Activated naive CD4-positive, alpha-beta T cell treated with anti-CD3 and anti-CD28 coated beads, Interleukin-2, amount 50 U/mL, for 72 hours (primary cell): ENCODE results near the gene EEPD1. TPM values are rescaled to one million over a fixed set of nuclear protein-coding genes. Genes with fewer than 3 reads are reported as not detected.

Source experiments
- ATAC-seq, 2 donors: fragments of 150-1000 bp; cut with Tn5 transposase; 2 replicates each; pipeline ENCODE4 v1.10.0; 2021; ENCODE audit warnings: mild to moderate bottlenecking in 2 of 2, moderate library complexity in 2 of 2
- DNase-seq, 2 donors: peaks; one replicate each; pipeline ENCODE4 v3.0.0; 2021 to 2022; ENCODE audit warnings: low spot score in 2 of 2
- H3K27ac Mint-ChIP-seq, 2 donors: one replicate each; pipeline ENCODE4 v1.8.0; 2022; ENCODE audit warnings: mild to moderate bottlenecking in 2 of 2, mixed read lengths in 2 of 2
- H3K36me3 Mint-ChIP-seq, 2 donors: one replicate each; pipeline ENCODE4 v1.8.0; 2022; ENCODE audit warnings: mixed read lengths in 2 of 2
- H3K9me3 Mint-ChIP-seq, 2 donors: one replicate each; pipeline ENCODE4 v1.8.0; 2022; ENCODE audit warnings: mixed read lengths in 2 of 2
- total RNA-seq, 2 donors: library from RNA; stranded (reverse); gene quantifications; one replicate each; pipeline ENCODE4 v1.2.3, GENCODE V29; 2022

EEPD1 gene
- total RNA-seq, 2 donors from 2014 or later: 0.82 to 1.4 TPM

GRCh38 chr7:36273836-36274235 is 120.8 kb downstream of the EEPD1 start:
- DNase-seq (no peak), ATAC-seq (no peak)
- Mint-ChIP-seq H3K9me3 (no peaks in the 10 kb centered on the region), H3K27ac (no peak overlapping the region), H3K36me3 (no peaks in the 10 kb centered on the region)

- no peak for ATAC-seq
Measured at GRCh38 chr7:36275735-36276284, 122.8 kb downstream of the EEPD1 start.

GRCh38 chr7:36276428-36277248 is 123.6 kb downstream of the EEPD1 start:
- DNase-seq (no peak), ATAC-seq (no peak)
- Mint-ChIP-seq H3K9me3 (no peaks in the 10 kb centered on the region), H3K27ac (no peak overlapping the region), H3K36me3 (no peaks in the 10 kb centered on the region)

More at GRCh38 chr7:36275735-36276284, 122.8 kb downstream of the EEPD1 start:
- H3K9me3 Mint-ChIP-seq: no peaks in the 10 kb centered on the region
- no peak overlapping the region for H3K27ac Mint-ChIP-seq
- no peaks in the 10 kb centered on the region for H3K36me3 Mint-ChIP-seq
- DNase-seq: no peak

GRCh38 chr7:36277249-36277542 is 124.1 kb downstream of the EEPD1 start:
- no peaks in the 10 kb centered on the region for H3K9me3 Mint-ChIP-seq
- no peak overlapping the region for H3K27ac Mint-ChIP-seq
- DNase-seq (no peak), ATAC-seq (no peak)
- H3K36me3 Mint-ChIP-seq: no peaks in the 10 kb centered on the region

GRCh38 chr7:36278069-36278619 is 125.1 kb downstream of the EEPD1 start:
- Mint-ChIP-seq H3K36me3 (no peaks in the 10 kb centered on the region), H3K9me3 (no peaks in the 10 kb centered on the region), H3K27ac (no peak overlapping the region)
- ATAC-seq (no peak), DNase-seq (no peak)

- Mint-ChIP-seq H3K27ac (no peak overlapping the region), H3K36me3 (no peaks in the 10 kb centered on the region), H3K9me3 (no peaks in the 10 kb centered on the region)
- no peak for ATAC-seq
- no peak for DNase-seq
Measured at GRCh38 chr7:36278620-36279172, 125.6 kb downstream of the EEPD1 start.

GRCh38 chr7:36279200-36279925 is 126.3 kb downstream of the EEPD1 start:
- ATAC-seq (peak; percentile 28 to 56), DNase-seq (no peak)
- H3K9me3 Mint-ChIP-seq: no peaks in the 10 kb centered on the region
- H3K27ac Mint-ChIP-seq: no peak overlapping the region
- no peaks in the 10 kb centered on the region for H3K36me3 Mint-ChIP-seq

- Mint-ChIP-seq H3K27ac (no peak overlapping the region), H3K36me3 (no peaks in the 10 kb centered on the region), H3K9me3 (no peaks in the 10 kb centered on the region)
- DNase-seq (no peak), ATAC-seq (no peak)
Measured at GRCh38 chr7:36279926-36280315, 126.9 kb downstream of the EEPD1 start.

GRCh38 chr7:36280840-36281812 is 128.1 kb downstream of the EEPD1 start:
- DNase-seq (peak in 1 of 2 donors; percentile 24), ATAC-seq (peak in 1 of 2 donors; percentile 91)

GRCh38 chr7:36281945-36282717 is 129.1 kb downstream of the EEPD1 start:
- Mint-ChIP-seq H3K27ac (no peak overlapping the region), H3K9me3 (no peaks in the 10 kb centered on the region), H3K36me3 (peaks cover 0 to 6% of the 10 kb centered on the region in 2 donors)
- ATAC-seq: no peak
- DNase-seq: no peak

More at GRCh38 chr7:36280840-36281812, 128.1 kb downstream of the EEPD1 start:
- Mint-ChIP-seq H3K9me3 (no peaks in the 10 kb centered on the region), H3K36me3 (no peaks in the 10 kb centered on the region), H3K27ac (no peak overlapping the region)

GRCh38 chr7:36283181-36283580 is 130.1 kb downstream of the EEPD1 start:
- Mint-ChIP-seq H3K27ac (peak overlapping the region in 1 of 2 donors; percentile 43), H3K36me3 (peaks cover 0 to 7% of the 10 kb centered on the region in 2 donors), H3K9me3 (no peaks in the 10 kb centered on the region)
- DNase-seq: no peak
- ATAC-seq: peak in 1 of 2 donors; percentile 41

- DNase-seq: no peak
- Mint-ChIP-seq H3K36me3 (peaks cover 0 to 10% of the 10 kb centered on the region in 2 donors), H3K27ac (no peak overlapping the region), H3K9me3 (no peaks in the 10 kb centered on the region)
- peak in 1 of 2 donors; percentile 46 for ATAC-seq
Measured at GRCh38 chr7:36283711-36284130, 130.7 kb downstream of the EEPD1 start.

GRCh38 chr7:36284456-36285090 is 131.5 kb downstream of the EEPD1 start:
- no peaks in the 10 kb centered on the region for H3K9me3 Mint-ChIP-seq
- H3K27ac Mint-ChIP-seq: no peak overlapping the region
- ATAC-seq: no peak

GRCh38 chr7:36285276-36285675 is 132.2 kb downstream of the EEPD1 start:
- no peak for ATAC-seq
- Mint-ChIP-seq H3K36me3 (peaks cover 0 to 10% of the 10 kb centered on the region in 2 donors), H3K27ac (no peak overlapping the region), H3K9me3 (no peaks in the 10 kb centered on the region)
- no peak for DNase-seq

More at GRCh38 chr7:36284456-36285090, 131.5 kb downstream of the EEPD1 start:
- DNase-seq: no peak
- H3K36me3 Mint-ChIP-seq: peaks cover 0 to 10% of the 10 kb centered on the region in 2 donors

GRCh38 chr7:36286226-36286625 is 133.2 kb downstream of the EEPD1 start:
- ATAC-seq: peak; percentile 71 to 91
- Mint-ChIP-seq H3K27ac (peak overlapping the region; percentile 84 to 97), H3K9me3 (no peaks in the 10 kb centered on the region), H3K36me3 (peaks cover 0 to 10% of the 10 kb centered on the region in 2 donors)
- peak; percentile 44 to 60 for DNase-seq
